AG04450 (cell line): Measurements from ENCODE around the gene CDKAL1. TPM values are rescaled to one million over a fixed set of nuclear protein-coding genes. Genes with fewer than 3 reads are reported as not detected.

Experiments
- CTCF ChIA-PET: fragments of 300-600, 350-600 bp; formaldehyde crosslinking; extraction: SDS; loops from one replicate; lab custom pipeline; 2022; ENCODE audit warnings: antibody characterized with exemption, inconsistent platforms; lab: Charles Lee
- POLR2A ChIA-PET: fragments of 350-600 bp; formaldehyde crosslinking; extraction: SDS; loops from one replicate; lab custom pipeline; 2021; ENCODE audit warnings: antibody characterized with exemption, inconsistent platforms; lab: Yijun Ruan, JAX
- DNase-seq: peaks from one replicate; pipeline ENCODE4 v3.0.0-alpha.2; 2011; ENCODE audit warnings: low read depth, low spot score
- H3K27ac ChIP-seq: one replicate; pipeline ENCODE4 v1.5.1; 2012; ENCODE audit warnings: low read depth, low read length, control low read depth
- H3K27me3 ChIP-seq: one replicate; pipeline ENCODE4 v1.6.0; 2012; ENCODE audit warnings: low read length; ENCODE audit not compliant: control insufficient read depth, insufficient read depth
- H3K4me3 ChIP-seq: 2 replicates; pipeline ENCODE4 v1.5.1; 2011; ENCODE audit warnings: mild to moderate bottlenecking, low read depth, low read length, control low read depth
- H3K9me3 ChIP-seq: 2 replicates; pipeline ENCODE4 v1.5.1; 2012; ENCODE audit warnings: low read length; ENCODE audit not compliant: control insufficient read depth, insufficient read depth
- CTCF ChIP-seq: IDR thresholded peaks from 2 replicates; pipeline ENCODE4 v1.5.1; 2011; ENCODE audit warnings: low read depth, low read length, control low read depth, inconsistent platforms
- polyA plus RNA-seq: library from polyadenylated mRNA; depleted of rRNA; stranded (reverse); fragments of >200 nt; gene quantifications from 2 replicates; pipeline ENCODE4 v1.2.3, GENCODE V29; 2011

Gene CDKAL1
- polyA plus RNA-seq, 1 experiment = 9.2 TPM

- peak overlapping the region; percentile 91 for H3K27ac ChIP-seq
- no peaks in the 10 kb centered on the region for H3K27me3 ChIP-seq
- peaks cover 4% of the 10 kb centered on the region for H3K9me3 ChIP-seq
- ChIA-PET POLR2A (interaction anchor here (0.6 kb wide), 1 partner anchor 61 kb away, joined by 3 read pairs; no protein-coding TSS in a partner anchor), CTCF (interaction anchor here (0.7 kb wide), 1 partner anchor 25 kb away, joined by 7 read pairs; no protein-coding TSS in a partner anchor)
- no peak overlapping the region for H3K4me3 ChIP-seq
- TF ChIP-seq CTCF = no peak
- DNase-seq = peak; percentile 91
These were observed 277.0 kb downstream of the CDKAL1 start for GRCh38 chr6:20811109-20811761.

GRCh38 chr6:20812776-20813175 lies 278.5 kb downstream of the CDKAL1 start:
- CTCF ChIA-PET = no interaction called here
- POLR2A ChIA-PET = no interaction called here
- Histone ChIP-seq H3K27me3 (no peaks in the 10 kb centered on the region), H3K4me3 (no peak overlapping the region), H3K9me3 (no peaks in the 10 kb centered on the region), H3K27ac (no peak overlapping the region)
- no peak for DNase-seq
- TF ChIP-seq CTCF = no peak

GRCh38 chr6:20814494-20814893 lies 280.2 kb downstream of the CDKAL1 start:
- Histone ChIP-seq H3K4me3 (no peak overlapping the region), H3K27ac (no peak overlapping the region), H3K9me3 (no peaks in the 10 kb centered on the region), H3K27me3 (no peaks in the 10 kb centered on the region)
- ChIA-PET POLR2A (no interaction called here), CTCF (interaction anchor here (0.6 kb wide), 1 partner anchor 285 kb away, joined by 3 read pairs; no protein-coding TSS in a partner anchor)
- TF ChIP-seq CTCF = no peak
- no peak for DNase-seq

GRCh38 chr6:20816126-20816525 lies 281.9 kb downstream of the CDKAL1 start:
- POLR2A ChIA-PET = no interaction called here
- no peak overlapping the region for H3K4me3 ChIP-seq

More at GRCh38 chr6:20816126-20816525, 281.9 kb downstream of the CDKAL1 start:
- H3K27me3 ChIP-seq = no peaks in the 10 kb centered on the region
- DNase-seq = no peak
- TF ChIP-seq CTCF = no peak
- no peaks in the 10 kb centered on the region for H3K9me3 ChIP-seq
- CTCF ChIA-PET = no interaction called here
- H3K27ac ChIP-seq = no peak overlapping the region
